Measurements from ENCODE around the gene NARF.
A peak's percentile ranks its signal among the peaks of the same experiment; 100 is the strongest.
"Not testable (repeated sequence)": the region's sequence is repeated elsewhere in the genome, so short reads cannot be mapped to it uniquely, and the experiment has no call there.

NARF gene

DNA sequence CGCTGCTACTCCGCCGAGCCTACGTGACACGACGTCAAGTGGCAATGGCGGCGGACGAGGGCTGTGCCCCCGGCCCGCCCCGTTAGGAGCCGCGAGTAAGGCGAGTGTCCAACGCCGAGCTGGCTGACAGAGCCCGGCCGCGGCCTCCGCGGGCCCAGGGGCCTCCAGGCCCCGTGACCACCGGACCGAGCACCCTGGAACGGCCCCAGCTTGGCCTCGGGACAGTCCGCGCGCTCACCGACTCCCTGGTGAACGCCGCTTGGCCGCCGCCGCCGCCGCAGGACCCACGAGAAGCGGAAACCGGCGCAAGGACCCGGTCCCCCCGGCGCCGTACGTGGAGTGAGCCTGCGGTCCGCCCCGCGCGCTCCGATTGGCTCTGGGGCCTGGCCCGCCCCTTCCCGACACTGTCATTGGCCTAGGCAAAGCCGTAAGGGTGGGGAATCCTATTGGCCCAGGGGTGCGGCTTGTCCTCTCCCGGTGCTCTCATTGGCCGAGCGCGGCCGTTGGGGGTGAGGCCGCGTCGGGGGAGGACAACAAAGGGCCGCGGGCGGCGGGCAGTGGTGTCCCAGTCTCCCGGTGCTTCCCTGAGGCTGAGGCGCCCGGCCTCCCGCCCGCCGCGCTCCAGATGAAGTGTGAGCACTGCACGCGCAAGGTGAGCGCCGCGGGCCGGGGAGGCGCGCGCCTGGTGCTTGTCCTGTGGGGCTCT, at the start of gene NARF:
NARF (plus strand) TSS at position 563 of the 706 bp plus-strand sequence; CDS start at position 626, 63 bp downstream.
- peak; percentile 91 to 96 for DNase-seq

DNA sequence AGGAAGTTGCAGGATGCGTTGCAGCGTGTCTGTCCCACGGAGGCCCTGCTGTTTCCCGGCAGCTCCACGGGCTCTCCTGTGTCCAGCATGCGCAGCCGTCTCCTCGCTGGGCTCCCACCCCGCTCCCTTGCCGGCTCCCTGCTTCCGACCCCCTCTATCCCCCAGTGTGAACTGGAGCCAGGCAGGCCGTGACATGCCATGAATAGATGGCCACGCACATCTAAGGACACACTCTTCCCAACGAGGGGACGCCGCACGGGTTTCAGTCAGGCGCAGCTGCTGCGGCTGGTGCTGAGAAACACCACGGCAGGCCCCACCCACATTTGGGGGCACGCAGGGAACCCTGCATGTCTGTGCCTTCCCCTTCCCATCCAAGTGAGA, 49.6 kb upstream of the NARF start:
- DNase-seq: no peak

GRCh38 chr17:82410014-82410716, 48.4 kb upstream of the NARF start:
- DNase-seq: no peak

GRCh38 chr17:82411396-82412053, 47.0 kb upstream of the NARF start:
- no peak for DNase-seq

GRCh38 chr17:82412081-82412480, 46.5 kb upstream of the NARF start:
- DNase-seq: not testable (repeated sequence)

DNA sequence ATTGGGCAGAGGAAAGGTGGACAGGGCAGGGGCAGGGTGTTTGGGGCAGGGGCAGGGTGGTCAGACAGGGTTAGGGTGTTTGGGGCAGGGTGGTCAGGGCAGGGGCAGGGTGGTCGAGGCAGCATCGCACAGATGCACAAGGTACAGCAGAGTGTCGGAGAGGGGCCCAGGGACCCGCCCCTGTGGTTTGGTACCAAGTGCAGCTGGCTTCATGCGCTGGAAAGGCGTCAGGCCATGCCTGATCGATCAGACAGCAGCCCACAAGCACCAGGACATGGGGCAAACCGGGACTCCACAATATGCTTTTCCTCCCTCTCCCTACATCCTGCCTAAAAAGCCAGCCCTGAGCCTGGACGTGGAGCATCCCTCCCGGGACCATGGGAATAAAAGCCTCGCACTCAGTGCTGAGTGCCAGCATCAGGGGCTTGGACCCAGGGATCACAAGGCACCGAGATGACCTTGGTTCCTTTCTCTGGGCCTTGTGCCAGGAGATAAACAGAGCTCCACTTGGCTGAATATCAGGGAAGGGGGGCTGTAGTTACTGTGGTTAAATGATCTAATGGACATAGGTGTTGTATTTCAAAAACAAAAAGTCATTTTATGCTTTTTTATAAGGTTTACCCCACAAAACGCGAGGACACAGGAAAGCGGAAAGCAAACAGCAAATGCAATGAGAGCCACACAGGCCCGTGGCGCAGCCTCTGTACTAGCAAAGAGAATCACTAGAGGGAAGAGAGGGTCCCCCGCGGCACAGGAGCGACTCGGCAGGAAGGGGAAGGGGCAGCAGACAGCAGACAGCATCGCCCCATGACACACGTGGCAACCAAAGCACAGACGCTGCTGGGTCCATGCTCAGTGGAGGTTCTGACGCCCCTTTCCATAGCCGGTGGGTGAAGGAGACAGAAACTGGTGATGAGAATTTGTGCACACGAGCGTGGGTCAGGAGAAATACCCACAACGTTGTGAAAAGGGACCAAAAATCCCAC, 45.7 kb upstream of the NARF start:
- DNase-seq: no peak

GRCh38 chr17:82414548-82415281, 43.8 kb upstream of the NARF start:
- peak; percentile 72 to 73 for DNase-seq

DNA sequence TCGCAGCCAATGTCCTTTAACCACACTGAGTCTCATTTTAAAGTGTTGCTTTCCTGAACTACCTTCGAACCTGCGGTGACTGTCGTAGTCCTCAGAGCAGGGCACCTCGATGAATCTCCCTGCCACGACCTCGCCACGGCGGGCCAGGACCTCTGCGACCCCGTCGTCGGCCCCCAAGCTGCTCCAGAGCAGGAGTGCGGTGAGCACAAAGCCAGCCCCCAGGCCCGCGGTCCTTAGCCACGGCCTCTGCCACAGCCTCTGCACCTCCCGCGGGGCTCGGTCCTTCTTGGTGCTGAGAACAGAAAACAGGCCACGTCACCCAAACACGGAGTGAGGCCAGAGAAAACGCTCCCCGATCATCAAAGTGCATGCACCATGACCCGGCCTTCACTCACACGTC, 43.2 kb upstream of the NARF start:
- no peak for DNase-seq

DNA sequence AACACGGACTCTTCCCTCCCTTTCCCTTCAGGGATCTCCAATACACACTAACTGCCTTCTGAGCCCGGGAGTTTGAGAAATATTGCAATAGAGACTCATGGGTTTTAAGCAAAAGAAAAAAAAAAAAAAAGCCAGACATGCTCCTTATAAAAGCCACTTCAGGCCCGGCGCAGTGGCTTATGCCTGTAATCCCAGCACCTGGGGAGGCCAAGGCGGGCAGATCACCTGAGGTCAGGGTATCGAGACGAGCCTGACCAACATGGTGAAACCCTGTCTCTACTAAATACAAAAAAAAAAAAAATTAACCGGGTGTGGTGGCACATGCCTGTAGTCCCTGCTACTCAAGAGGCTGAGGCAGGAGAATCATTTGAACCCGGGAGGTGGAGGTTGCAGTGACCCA, 42.8 kb upstream of the NARF start:
- DNase-seq: no peak

DNA sequence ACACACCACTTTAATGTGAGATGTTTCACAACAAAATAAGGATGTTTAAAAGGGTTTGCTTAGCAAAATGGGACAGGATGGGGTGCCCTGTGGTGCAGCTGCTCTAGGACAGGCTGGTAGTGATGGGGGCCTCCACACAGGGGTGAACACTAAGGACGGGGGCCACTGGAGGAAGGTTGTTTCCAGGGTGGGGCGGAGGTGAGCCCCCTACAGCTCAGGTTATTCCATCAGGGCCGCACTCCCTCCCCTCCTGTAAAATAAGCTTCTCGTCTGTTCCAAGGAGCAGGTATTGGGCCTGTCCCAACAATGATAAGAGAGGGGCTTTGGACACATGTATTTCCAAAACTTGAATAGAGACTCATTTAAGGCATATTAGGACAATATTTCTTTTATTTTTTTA, 42.3 kb upstream of the NARF start:
- DNase-seq: no peak

DNA sequence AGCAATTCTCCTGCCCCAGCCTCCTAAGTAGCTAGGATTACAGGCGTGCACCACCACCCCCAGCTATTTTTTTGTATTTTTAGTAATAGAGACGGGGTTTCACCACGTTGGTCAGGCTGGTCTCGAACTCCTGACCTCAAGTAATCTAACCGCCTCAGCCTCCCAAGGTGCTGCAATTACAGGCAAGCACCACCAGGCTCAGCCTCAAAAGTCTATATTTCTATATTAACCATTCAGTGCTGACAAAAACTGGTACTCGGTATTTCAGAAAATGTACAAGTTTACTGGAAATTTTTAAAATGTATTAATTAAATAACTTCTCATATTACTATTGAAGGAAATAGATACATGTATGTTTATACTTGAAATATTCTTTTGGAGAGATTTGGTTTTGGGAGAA, 41.8 kb upstream of the NARF start:
- DNase-seq: no peak

DNA sequence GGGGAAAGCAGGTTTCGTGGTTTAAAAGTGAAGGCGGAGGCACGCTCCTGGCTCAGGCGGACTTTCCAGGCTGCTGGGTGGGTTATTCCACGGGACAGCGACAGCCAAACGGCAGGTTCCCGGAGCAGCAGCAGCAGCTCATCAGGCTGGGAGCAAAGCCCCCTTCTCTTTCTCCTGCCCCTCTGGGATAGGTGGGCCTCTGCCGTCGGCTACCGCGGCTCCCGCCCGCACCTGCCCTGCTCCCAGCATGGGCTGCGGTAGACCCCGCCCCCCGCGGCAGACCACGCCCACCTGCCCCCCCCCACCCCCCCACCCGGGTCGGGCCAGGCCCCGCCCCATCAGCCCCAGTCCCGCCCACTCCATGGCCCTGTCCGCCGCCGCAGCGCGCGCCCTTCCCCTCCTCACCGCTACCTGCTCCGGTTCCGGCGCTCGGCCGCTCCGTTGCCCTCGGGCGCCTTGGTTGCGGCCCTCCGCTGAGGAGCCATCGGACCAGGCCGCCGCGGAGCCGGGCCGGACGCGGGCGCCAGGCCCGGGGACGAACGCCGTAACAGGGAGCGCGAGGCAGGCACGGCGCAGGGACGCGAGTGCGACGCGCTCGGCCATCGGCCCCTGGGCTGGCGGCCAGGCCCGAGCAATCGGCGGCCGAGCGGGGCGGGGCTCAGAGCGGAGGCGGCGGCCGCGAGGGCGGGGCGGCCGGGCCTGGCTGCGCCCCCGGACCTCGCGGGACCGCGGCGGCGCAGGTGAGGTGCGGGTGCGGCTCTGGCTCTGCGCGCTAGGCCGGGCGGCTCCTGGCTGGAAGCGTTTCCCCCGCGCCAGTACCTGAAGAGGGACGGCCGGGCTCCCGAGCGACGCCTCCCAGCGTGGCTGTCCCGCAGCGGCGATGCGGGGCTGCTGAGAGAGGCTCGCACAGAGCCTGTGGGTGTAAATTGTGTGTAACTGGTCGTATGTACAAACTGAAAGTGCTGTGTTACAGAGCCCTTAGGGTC, 40.2 kb upstream of the NARF start, which contains the start of the genes HEXD and OGFOD3:
HEXD (plus strand) TSS at position 347 of the 986 bp plus-strand sequence. CDS start 1,453 bp downstream, outside the sequence.
OGFOD3 (minus strand) TSS at position 586 of the 986 bp plus-strand sequence; CDS start at position 485, 101 bp downstream.
- peak; percentile 79 to 82 for DNase-seq

GRCh38 chr17:82419540-82419939, 39.0 kb upstream of the NARF start:
- DNase-seq: no peak

DNA sequence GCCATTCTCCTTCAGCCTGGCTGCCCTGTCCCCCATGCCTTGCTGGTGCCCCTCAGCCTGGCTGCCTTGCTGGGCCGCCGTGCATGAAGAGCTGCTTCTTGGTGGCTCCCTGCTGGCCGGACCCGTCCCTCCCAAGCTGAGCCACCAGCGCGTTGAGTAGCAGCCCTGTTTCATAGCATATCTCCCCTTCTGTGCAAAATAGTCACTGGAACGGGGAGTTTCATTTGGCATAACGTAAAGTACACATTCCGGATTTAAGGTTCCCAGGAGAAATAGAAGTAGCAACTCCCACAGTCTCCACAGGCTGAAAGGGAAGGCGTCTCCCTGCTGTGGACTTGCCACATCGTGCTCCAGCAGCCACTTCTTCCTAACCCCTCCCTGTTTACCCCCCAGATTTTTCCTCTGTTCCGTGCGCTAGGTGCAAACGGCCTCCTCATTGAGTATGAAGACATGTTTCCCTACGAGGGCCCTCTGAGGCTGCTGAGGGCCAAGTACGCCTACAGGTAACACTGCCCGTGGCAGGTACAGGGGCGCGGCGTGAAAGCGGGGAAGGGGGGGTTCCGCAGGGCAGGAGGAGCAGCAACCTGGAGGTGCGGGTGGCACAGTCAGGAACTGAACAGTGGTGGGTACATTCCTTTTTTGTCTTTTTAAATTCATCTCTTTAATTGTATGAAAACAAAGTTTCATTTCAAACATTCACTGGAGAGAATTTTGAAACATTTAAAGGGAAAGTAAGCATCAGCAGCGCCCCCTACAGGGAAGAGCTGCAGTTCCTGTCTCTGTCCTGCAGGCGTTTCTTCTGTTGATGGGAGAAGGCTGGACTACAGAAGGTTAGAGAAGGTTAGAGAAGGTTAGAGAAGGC, 34.3 kb upstream of the NARF start:
- peak; percentile 31 to 52 for DNase-seq

DNA sequence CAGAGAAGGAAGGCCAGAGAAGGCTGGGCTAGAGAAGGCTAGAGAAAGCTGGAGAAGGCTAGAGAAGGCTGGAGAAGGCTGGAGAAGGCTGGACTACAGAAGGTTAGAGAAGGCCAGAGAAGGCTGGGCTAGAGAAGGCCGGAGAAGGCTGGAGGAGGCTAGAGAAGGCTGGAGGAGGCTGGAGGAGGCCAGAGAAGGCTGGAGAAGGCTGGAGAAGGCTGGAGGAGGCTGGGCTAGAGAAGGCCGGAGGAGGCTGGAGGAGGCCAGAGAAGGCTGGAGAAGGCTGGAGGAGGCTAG, 33.7 kb upstream of the NARF start:
- DNase-seq: no peak

GRCh38 chr17:82428546-82428945, 30.0 kb upstream of the NARF start:
- DNase-seq: no peak

GRCh38 chr17:82429824-82430223, 28.7 kb upstream of the NARF start:
- no peak for DNase-seq

DNA sequence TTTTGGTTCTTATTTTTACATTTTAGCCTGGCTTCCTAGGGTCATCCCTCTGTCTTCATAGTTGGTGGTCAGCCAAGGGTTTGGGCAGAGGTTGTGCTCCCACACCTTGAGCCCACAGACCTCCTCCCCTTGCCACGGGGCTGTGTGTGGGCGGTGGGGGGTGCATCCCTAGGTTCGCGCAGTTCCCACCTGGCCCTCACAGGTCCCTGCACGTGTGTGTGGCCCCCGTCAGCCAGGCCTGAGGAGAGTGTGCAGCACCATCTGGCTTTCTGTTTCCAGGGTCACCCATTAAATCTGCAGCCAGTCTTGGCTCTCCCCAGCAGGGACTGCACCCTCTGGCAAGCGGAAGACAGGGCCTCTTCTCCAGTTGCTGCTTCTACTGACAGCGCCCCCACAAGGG, 26.5 kb upstream of the NARF start:
- DNase-seq: no peak

DNA sequence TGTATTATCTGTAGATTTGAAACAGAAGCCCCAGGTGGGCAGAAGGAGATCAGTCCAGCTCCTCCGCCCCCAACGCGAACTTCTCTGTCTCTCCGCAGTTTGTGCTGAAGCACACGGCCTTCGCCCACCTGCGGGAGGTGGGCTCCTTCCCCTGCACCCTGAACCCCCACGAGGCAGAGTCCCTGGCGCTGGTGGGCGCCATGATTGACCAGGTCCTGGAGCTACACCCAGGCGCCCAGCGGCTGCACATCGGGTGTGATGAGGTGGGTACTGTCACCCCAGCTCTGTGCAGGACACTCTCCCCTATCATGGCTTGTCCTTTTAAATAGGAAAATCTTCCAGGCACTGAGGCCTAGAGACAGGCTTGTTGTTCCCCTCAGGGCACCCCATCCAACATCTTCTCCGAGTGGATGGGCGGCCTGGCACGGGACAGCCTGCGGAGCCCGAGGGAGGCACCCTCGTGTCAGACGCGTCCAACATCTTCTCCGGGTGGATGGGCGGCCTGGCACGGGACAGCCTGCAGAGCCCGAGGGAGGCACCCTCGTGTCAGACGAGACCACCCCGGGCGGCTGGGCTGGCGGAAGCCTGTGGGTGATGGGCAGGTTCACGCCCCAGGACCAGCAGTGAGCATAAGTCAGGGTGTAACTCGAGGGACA, 24.9 kb upstream of the NARF start:
- no peak for DNase-seq
